Measurements from ENCODE around the gene TET3.

- no peak for TF ChIP-seq CTCF (IDR thresholded peaks at IDR 0.05)
- TF ChIP-seq EZH2phosphoT487 (IDR thresholded peaks at IDR 0.05), result no peak
- no peak for TF ChIP-seq EZH2 (IDR thresholded peaks at IDR 0.05)
Measured at GRCh38 chr2:73979686-73980085, 5.0 kb upstream of the TET3 start.
